ENCODE data around the gene ASB4.
"Not testable (repeated sequence)": the region's sequence is repeated elsewhere in the genome, so short reads cannot be mapped to it uniquely, and the experiment has no call there.

Gene ASB4, protein sequence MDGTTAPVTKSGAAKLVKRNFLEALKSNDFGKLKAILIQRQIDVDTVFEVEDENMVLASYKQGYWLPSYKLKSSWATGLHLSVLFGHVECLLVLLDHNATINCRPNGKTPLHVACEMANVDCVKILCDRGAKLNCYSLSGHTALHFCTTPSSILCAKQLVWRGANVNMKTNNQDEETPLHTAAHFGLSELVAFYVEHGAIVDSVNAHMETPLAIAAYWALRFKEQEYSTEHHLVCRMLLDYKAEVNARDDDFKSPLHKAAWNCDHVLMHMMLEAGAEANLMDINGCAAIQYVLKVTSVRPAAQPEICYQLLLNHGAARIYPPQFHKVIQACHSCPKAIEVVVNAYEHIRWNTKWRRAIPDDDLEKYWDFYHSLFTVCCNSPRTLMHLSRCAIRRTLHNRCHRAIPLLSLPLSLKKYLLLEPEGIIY

DNA sequence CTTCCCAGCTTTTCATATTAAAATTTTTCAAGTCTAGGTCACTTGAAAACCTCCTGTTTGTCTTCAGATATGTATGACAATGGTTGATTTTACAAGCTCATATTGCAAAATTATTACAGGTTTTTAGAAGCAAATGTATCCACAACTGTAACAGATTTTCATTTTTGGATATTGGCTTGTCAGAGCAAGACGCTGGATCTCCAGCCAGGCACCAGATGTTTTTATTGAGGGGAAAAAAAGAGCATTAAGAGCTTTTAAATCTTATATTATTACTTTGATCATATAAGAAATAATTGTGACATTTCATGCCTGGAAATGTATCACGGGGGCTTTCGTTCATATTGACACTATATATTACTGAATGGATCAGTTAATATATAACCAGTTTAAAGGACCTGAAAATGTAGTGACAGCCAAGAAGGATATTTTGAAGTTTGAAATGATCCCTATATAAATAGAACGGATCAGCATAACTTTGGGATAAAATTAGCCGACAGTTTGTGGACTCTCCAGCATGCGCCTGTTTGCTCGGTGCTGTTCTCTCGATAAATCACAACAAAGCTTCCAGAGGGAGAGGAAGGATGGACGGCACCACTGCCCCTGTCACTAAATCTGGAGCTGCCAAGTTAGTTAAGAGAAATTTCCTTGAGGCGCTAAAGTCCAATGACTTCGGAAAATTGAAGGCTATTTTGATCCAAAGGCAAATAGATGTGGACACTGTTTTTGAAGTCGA, at the start of gene ASB4:
Gene ASB4 (plus strand): TSS at position 553 of the 733 bp plus-strand sequence. CDS start 29 bp downstream, at position 582.
- H3K9ac ChIP-seq = no peak within 1 kb of the TSS
- H3K4me2 ChIP-seq = no peak within 1 kb of the TSS
- no peak for TF ChIP-seq Cebpa-rat (IDR thresholded peaks at IDR 0.05)

DNA sequence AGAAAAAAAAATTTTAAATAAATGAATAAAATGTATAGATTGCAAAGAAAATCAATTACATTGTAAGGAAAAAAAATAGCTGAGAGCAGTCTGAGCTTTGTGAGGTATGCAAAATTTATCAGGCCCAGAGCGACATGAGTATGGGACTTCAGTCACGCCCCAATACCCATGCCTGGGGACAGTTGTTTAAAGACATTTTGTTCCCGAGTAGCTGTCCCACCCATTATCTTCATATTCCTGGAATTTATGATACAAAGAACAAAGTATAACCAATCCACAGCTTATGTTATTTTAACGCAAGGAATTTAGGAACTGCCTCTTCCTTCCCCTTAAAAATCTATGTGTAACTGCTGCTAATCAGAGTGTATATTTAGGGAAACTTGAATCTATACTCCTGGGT, 49.3 kb upstream of the ASB4 start:
- H3K4me2 ChIP-seq = peak overlapping the region; percentile 10; the same call in 1 of the 2 replicates
- no peaks in the 10 kb centered on the region for H4K20me1 ChIP-seq
- H3K4me1 ChIP-seq = peaks cover 23% of the 10 kb centered on the region
- H3K9me3 ChIP-seq = no peaks in the 10 kb centered on the region
- H3K27ac ChIP-seq = no peak overlapping the region
- no peak overlapping the region for H3K4me3 ChIP-seq
- H3K9ac ChIP-seq = no peak overlapping the region
- no peaks in the 10 kb centered on the region for H3K27me3 ChIP-seq
- no peaks in the 10 kb centered on the region for H3K36me3 ChIP-seq
- TF ChIP-seq Cebpa-rat (IDR thresholded peaks at IDR 0.05) = no peak

More for the DNA sequence above, at the start of gene ASB4:
- Histone ChIP-seq H3K27ac (no peak within 1 kb of the TSS), H3K36me3 (no peaks in the 10 kb centered on the region), H3K27me3 (no peaks in the 10 kb centered on the region), H3K4me3 (no peak within 1 kb of the TSS), H4K20me1 (no peaks in the 10 kb centered on the region), H3K4me1 (no peaks in the 10 kb centered on the region), H3K9me3 (no peaks in the 10 kb centered on the region)

DNA sequence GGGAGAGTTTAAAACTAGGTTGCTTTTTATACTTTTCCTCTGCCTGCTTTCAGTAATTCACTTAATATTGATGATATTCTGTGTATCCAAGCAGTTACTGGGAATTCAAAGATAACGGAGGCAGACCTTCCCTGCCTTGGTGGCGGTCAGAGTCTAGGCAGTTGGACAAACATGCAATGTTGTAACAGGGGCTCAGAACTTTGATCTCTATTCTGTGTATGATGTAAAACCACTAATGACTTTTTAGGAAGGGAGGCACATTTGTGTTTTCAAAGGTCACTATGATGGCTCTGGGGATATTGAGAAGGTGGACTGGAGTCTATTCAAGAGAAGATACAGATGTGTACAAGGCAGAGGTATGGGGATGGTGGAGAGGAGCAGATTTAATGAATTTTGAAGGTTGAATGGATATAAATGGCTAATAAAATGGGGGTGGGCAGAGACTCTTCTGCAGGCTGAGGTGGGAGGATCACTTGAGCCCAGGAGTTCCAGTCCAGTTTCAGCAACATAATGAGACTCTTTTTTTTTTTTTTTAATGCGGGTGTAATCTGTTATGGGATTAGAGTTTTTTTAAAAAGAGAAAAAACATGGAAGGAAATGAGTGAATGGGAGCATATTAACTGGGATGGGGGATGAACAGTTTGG, 45.2 kb upstream of the ASB4 start:
- H4K20me1 ChIP-seq = no peaks in the 10 kb centered on the region
- no peak overlapping the region for H3K4me2 ChIP-seq
- H3K9ac ChIP-seq = no peak overlapping the region

DNA sequence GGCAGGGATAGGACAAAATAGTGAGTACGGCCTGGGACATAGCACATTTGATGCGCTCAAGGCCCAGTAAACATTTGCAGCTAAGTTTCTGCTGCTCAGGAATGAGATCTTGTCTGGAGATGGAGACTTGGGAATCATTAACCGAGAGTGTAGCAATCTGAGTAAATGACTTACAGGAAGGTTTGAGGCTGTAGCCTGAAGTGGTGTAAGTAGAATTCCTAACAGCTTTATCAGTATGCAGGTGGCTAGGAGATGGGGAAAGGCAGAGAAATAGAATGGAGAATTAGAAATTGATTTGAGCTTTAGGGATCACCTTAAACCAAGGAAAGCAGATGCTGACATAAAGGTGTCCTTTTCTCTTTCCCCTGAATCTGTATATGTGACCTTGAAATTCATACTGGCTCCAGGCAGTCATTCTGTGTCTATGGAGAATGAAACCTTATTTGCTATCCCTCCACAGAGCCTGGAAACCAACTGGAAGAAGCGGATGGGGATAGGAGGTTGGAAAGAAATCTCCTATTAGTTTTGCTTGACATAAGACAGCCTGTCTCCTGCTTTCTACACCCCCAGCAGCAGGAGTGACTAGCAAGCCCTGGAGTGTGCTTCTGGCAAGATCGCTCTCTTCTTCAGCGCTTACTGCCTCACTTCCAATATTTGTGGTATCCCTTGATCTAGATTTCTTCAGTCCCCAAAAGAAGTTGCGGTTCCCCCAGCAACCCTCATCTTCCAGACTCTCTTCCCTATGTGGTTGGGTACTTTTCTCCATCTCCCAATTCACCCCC, 44.5 kb upstream of the ASB4 start:
- Histone ChIP-seq H3K4me3 (no peak overlapping the region), H3K9ac (no peak overlapping the region), H3K36me3 (no peaks in the 10 kb centered on the region), H3K4me2 (no peak overlapping the region), H3K4me1 (peaks cover 3% of the 10 kb centered on the region), H3K27me3 (no peaks in the 10 kb centered on the region), H3K9me3 (no peaks in the 10 kb centered on the region), H4K20me1 (no peaks in the 10 kb centered on the region), H3K27ac (no peak overlapping the region)
- TF ChIP-seq Cebpa-rat (IDR thresholded peaks at IDR 0.05) = no peak

More for the DNA sequence above, 45.2 kb upstream of the ASB4 start:
- Histone ChIP-seq H3K4me3 (no peak overlapping the region), H3K9me3 (no peaks in the 10 kb centered on the region), H3K4me1 (peaks cover 10% of the 10 kb centered on the region), H3K36me3 (no peaks in the 10 kb centered on the region), H3K27me3 (no peaks in the 10 kb centered on the region), H3K27ac (no peak overlapping the region)
- no peak for TF ChIP-seq Cebpa-rat (IDR thresholded peaks at IDR 0.05)

DNA sequence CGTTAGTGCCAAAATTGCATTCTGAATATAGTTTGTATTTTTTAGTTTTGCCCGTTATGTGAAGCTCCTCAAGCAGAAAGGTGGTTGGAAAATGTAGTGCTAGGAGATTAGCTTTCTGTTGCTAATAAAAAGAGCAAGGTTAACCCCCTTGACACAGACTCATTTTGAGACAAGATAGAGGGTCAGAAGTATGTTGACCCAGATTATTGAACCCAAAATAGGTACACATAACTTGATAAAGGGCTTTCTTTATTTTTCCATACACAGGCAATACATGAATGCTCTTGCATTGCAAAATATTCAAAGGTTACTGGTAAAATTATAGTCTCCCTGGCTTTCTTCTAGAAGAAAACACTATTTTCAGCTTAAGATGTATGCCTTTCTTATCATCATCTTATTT, 40.9 kb upstream of the ASB4 start:
- Histone ChIP-seq H3K27ac (no peak overlapping the region), H3K4me1 (no peaks in the 10 kb centered on the region), H3K4me2 (no peak overlapping the region), H3K9me3 (no peaks in the 10 kb centered on the region), H4K20me1 (no peaks in the 10 kb centered on the region), H3K4me3 (no peak overlapping the region), H3K27me3 (no peaks in the 10 kb centered on the region), H3K36me3 (no peaks in the 10 kb centered on the region), H3K9ac (no peak overlapping the region)
- no peak for TF ChIP-seq Cebpa-rat (IDR thresholded peaks at IDR 0.05)

DNA sequence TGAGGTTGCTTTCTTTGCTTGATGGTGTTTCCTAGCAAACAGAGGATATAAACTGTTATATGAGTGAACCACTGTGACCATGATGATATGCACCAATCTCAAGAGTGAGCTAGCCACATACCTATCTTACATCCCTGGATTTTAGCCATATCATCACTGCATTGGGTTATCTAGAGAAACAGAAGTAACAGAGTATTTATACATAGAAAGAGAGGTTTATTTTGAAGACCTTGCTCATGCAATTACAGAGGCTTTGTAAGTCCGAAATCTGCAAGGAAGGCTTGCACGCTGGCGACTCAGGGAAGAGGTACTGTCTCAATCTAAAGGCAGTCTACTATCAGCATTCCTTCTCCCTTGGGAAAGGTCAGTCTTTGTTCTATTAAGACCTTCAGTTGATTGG, 39.1 kb upstream of the ASB4 start:
- H3K4me1 ChIP-seq = no peaks in the 10 kb centered on the region
- TF ChIP-seq Cebpa-rat (IDR thresholded peaks at IDR 0.05) = no peak

DNA sequence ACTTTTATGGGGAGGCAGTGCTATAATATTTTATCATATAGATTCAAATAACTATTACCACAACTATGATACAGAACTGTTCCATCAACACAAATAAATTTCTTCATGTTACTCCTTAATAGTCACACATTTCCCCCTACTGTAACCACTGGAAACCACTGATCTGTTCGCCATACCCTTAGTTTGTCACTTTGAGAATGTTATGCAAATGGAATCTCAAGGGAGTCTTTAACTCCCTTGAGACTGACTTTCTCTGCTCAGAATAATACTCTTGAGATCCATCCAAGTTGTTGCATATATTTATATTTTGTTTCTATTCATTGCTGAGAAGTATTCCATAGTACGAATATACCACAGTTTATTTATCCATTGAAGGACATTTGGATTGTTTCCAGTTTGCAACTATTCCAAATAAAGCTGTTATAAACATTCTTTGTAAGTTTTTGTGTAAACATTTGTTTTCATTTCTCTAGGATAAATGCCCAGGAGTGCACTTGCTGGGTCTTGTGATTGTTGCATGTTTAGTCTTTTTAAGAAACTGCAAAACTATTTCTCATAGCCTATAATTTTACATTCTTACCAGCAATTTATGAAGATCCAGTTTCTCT, 31.2 kb upstream of the ASB4 start:
- Histone ChIP-seq H3K9me3 (peaks cover 6% of the 10 kb centered on the region), H3K4me2 (no peak overlapping the region), H3K4me1 (no peaks in the 10 kb centered on the region), H3K9ac (no peak overlapping the region), H3K27ac (no peak overlapping the region), H3K27me3 (no peaks in the 10 kb centered on the region), H3K36me3 (no peaks in the 10 kb centered on the region), H4K20me1 (no peaks in the 10 kb centered on the region), H3K4me3 (no peak overlapping the region)
- TF ChIP-seq Cebpa-rat (IDR thresholded peaks at IDR 0.05) = no peak

More for the DNA sequence above, 39.1 kb upstream of the ASB4 start:
- Histone ChIP-seq H3K4me3 (no peak overlapping the region), H3K27ac (no peak overlapping the region), H3K4me2 (no peak overlapping the region), H4K20me1 (no peaks in the 10 kb centered on the region), H3K36me3 (no peaks in the 10 kb centered on the region), H3K9me3 (no peaks in the 10 kb centered on the region), H3K27me3 (no peaks in the 10 kb centered on the region), H3K9ac (no peak overlapping the region)

DNA sequence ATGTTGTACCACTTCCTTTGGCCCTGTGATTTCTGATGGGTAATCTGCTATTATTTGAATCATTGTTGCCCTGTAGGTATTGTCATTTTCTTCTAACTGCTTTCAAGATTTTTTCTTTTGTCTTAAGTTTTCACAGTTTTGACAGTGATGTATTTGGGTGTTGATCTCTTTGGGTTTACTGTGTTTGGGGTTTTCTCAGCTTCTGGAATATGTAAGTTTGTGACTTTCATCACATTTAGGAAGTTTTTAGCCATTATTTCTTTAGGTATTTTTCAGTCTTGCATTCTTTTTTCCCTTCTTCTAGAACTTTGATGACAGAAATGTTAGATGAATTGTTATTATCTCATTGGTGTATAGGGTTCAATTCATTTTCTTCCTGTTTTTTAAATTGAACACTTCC, 27.8 kb upstream of the ASB4 start:
- Histone ChIP-seq H3K4me3 (no peak overlapping the region), H3K4me2 (no peak overlapping the region), H3K9ac (no peak overlapping the region), H3K27me3 (no peaks in the 10 kb centered on the region), H3K36me3 (no peaks in the 10 kb centered on the region), H3K27ac (no peak overlapping the region), H3K9me3 (peaks cover 31% of the 10 kb centered on the region), H3K4me1 (no peaks in the 10 kb centered on the region), H4K20me1 (no peaks in the 10 kb centered on the region)
- no peak for TF ChIP-seq Cebpa-rat (IDR thresholded peaks at IDR 0.05)

DNA sequence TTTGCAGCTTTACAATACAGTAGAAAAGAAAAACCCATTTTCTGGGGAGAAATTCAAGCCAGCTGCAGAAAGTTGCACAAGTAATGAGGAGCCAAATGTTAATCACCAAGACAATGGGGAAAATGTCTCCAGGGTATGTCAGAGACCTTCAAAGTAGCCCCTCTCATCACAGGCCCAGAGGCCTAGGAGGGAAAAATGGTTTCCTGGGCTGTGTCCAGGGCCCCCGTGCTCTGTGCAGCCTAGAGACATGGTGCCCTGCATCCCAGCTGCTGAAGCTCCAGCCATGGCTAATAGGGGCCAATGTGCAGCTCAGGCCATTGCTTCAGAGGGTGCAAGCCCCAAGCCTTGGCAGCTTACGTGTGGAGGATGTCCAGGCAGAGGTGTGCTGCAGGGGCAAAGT, 25.1 kb upstream of the ASB4 start:
- not testable (repeated sequence) for H3K4me3 ChIP-seq, H3K9ac ChIP-seq, H3K27ac ChIP-seq, H3K4me2 ChIP-seq, H3K36me3 ChIP-seq, H3K4me1 ChIP-seq, H4K20me1 ChIP-seq, H3K27me3 ChIP-seq
- peaks cover 31% of the 10 kb centered on the region for H3K9me3 ChIP-seq
